ENCODE data around the gene KIAA1958. TPM values are rescaled to one million over a fixed set of nuclear protein-coding genes. Genes with fewer than 3 reads are reported as not detected.

The KIAA1958 gene
- total RNA-seq, 2 donors from 2014 or later, result 5.7 to 9.6 TPM

- 37 to 51% methylated on average over 4 of the region's 4 CpGs for WGBS, 2 donors
Measured at GRCh38 chr9:112562235-112562958, 75.8 kb downstream of the KIAA1958 start.

DNA sequence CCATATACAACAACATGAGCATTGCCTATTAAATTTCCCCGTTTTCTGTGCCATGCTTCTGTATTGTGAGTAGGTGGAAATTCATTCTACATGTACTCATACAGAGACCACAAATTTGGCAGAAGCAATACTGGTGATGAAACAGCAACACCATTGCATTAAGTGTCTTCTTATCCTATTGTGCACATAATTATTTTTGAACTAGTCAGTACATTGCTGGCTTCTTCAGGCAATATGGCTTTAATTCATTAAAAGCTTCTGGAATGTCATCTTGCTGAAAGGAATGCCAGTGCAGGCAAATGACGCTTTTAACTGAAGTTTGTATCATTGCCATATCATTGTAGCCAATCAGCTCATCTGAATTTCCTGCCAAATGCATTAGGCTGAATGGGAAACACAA is 82.6 kb downstream of the KIAA1958 start:
- Histone ChIP-seq H3K36me3 (replicated peaks in 1 of 2; ENCODE audit: insufficient read depth in 1 of 2, low read depth in 2 of 2) (no peaks in the 10 kb centered on the region), H3K27ac (no peak overlapping the region), H3K9me3 (no peaks in the 10 kb centered on the region), H3K4me1 (peaks cover 17% of the 10 kb centered on the region), H3K4me3 (no peak overlapping the region), H3K27me3 (no peaks in the 10 kb centered on the region)
- intact Hi-C loops (cut with DNase I), result no loop called here
- TF ChIP-seq, protein P1, sequence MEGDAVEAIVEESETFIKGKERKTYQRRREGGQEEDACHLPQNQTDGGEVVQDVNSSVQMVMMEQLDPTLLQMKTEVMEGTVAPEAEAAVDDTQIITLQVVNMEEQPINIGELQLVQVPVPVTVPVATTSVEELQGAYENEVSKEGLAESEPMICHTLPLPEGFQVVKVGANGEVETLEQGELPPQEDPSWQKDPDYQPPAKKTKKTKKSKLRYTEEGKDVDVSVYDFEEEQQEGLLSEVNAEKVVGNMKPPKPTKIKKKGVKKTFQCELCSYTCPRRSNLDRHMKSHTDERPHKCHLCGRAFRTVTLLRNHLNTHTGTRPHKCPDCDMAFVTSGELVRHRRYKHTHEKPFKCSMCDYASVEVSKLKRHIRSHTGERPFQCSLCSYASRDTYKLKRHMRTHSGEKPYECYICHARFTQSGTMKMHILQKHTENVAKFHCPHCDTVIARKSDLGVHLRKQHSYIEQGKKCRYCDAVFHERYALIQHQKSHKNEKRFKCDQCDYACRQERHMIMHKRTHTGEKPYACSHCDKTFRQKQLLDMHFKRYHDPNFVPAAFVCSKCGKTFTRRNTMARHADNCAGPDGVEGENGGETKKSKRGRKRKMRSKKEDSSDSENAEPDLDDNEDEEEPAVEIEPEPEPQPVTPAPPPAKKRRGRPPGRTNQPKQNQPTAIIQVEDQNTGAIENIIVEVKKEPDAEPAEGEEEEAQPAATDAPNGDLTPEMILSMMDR (IDR thresholded peaks at IDR 0.05), result no peak
- no peak for TF ChIP-seq POLR2A (IDR thresholded peaks at IDR 0.05)
- WGBS, 2 donors, result 58 to 59% methylated on average over 2 of the region's 2 CpGs
- DNase-seq, result no peak
- no peak for ATAC-seq

More at GRCh38 chr9:112562235-112562958, 75.8 kb downstream of the KIAA1958 start:
- no peaks in the 10 kb centered on the region for H3K27me3 ChIP-seq
- peaks cover 14% of the 10 kb centered on the region for H3K4me1 ChIP-seq
- peak overlapping the region in 2 of 4 donors; percentile 1 to 41 for H3K27ac ChIP-seq
- H3K4me3 ChIP-seq, result no peak overlapping the region
- no peak for ATAC-seq
- H3K9me3 ChIP-seq, result no peaks in the 10 kb centered on the region
- intact Hi-C loops (cut with DNase I), result no loop called here
- no peak for TF ChIP-seq POLR2A (IDR thresholded peaks at IDR 0.05)
- TF ChIP-seq, protein P1 (IDR thresholded peaks at IDR 0.05), result no peak
- no peak for DNase-seq
- H3K36me3 ChIP-seq (replicated peaks in 1 of 2; ENCODE audit: insufficient read depth in 1 of 2, low read depth in 2 of 2), result no peaks in the 10 kb centered on the region

DNA sequence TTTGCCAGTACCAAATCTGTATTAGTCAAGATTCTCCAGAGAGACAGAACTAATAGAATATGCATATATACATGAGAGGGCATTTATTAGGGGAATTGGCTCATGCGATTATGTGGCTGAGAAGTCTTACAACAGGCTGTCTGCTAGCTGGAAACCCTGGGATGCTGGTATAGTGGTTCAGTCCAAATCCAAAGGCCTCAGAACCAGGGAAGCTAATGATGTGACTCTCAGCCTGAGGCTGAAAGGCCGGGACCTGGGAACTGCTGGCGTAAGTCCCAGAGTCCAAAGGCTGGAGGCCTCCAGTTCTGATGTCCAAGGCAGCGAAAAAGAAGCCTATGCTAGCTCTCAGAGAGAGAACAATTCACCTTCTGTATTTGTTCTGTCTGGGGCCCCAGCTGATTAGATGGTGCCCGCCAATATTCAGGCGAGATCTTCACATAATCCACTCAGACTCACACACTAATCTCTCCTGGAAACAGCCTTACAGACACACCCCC is 84.1 kb downstream of the KIAA1958 start:
- intact Hi-C loops (cut with DNase I), result no loop called here
- ATAC-seq (peak; percentile 74), DNase-seq (peak; percentile 62 to 78 (median 70))
- no peak for TF ChIP-seq POLR2A (IDR thresholded peaks at IDR 0.05)
- TF ChIP-seq, protein P1 (IDR thresholded peaks at IDR 0.05), result no peak
- Histone ChIP-seq H3K36me3 (replicated peaks in 1 of 2; ENCODE audit: insufficient read depth in 1 of 2, low read depth in 2 of 2) (peaks cover 0 to 4% of the 10 kb centered on the region in 2 donors), H3K4me1 (peaks cover 17% of the 10 kb centered on the region), H3K9me3 (no peaks in the 10 kb centered on the region), H3K4me3 (no peak overlapping the region), H3K27me3 (no peaks in the 10 kb centered on the region), H3K27ac (peak overlapping the region in 2 of 4 donors; percentile 5 to 30)
- 12 to 15% methylated on average over 6 of the region's 6 CpGs for WGBS, 2 donors

DNA sequence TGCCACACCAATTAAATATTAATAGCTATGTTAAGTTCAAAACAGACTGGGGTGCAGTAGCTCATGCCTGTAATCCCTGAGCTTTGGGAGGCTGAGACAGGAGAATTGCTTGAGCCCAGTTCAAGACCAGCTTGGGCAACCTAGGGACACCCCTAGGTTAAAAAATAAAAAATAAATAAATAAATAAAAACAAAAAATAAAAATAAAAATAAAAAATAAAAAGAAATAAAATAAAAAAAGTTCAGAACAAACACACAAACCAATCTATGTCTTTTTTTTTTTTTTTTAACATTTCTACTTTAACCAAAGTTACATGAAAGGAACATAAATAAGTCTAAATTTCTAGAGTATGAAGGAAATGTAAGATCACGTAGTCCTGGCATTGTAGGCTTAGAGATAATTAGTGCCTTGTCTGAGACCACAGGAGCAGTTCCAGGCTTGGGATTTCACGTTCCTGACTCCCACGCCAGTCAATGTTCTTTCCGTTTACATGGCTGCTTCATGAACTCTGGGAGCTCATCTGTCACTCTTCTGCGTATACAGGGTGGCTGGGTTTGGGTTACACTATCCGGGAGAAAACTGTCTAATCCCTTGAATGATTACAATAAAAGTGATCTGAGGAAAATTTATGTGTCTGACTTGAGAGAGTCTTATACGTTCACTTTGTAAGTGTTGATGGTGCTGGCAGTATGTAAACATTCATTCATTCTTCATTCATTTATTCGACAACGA is 85.2 kb downstream of the KIAA1958 start:
- intact Hi-C loops (cut with DNase I), result no loop called here

More for the DNA sequence above, 85.2 kb downstream of the KIAA1958 start:
- WGBS, 2 donors, result 79 to 80% methylated on average over 9 of the region's 9 CpGs
- TF ChIP-seq, protein P1 (IDR thresholded peaks at IDR 0.05), result no peak
- no peak for TF ChIP-seq POLR2A (IDR thresholded peaks at IDR 0.05)
- Histone ChIP-seq H3K27ac (peak overlapping the region in 2 of 4 donors; percentile 5 to 20), H3K36me3 (replicated peaks in 1 of 2; ENCODE audit: insufficient read depth in 1 of 2, low read depth in 2 of 2) (peaks cover 0 to 4% of the 10 kb centered on the region in 2 donors), H3K9me3 (no peaks in the 10 kb centered on the region), H3K4me1 (peaks cover 17% of the 10 kb centered on the region), H3K27me3 (no peaks in the 10 kb centered on the region), H3K4me3 (no peak overlapping the region)
- ATAC-seq (no peak), DNase-seq (no peak)

Data from body of pancreas (tissue), 4 donors.